Suprapubic skin (tissue), 4 donors: ENCODE data around the gene TMTC2.

Source experiments
- CTCF ChIP-seq, 2 donors: fragments of 200-600 bp in 1 of 2; fragments of 450-650 bp in 1 of 2; sonication (generic) in 1 of 2; IDR thresholded peaks; one replicate each; pipeline ENCODE4 v1.5.1; 2016 to 2019; ENCODE audit warnings: antibody characterized with exemption in 2 of 2, mild to moderate bottlenecking in 1 of 2, moderate library complexity in 1 of 2
- POLR2A ChIP-seq, 2 donors: fragments of 450-650 bp; IDR thresholded peaks; one replicate each; pipeline ENCODE4 v1.6.1; 2017; ENCODE audit warnings: antibody characterized with exemption in 2 of 2, mild to moderate bottlenecking in 2 of 2, moderate library complexity in 2 of 2
- POLR2AphosphoS5 ChIP-seq, 3 donors: sonication (generic); formaldehyde crosslinking; IDR thresholded peaks; one replicate each; pipeline ENCODE4 v1.6.1; 2017; ENCODE audit warnings: antibody characterized with exemption in 3 of 3

GRCh38 chr12:82873309-82873708 lies 186.6 kb downstream of the TMTC2 start:
- TF ChIP-seq CTCF (IDR thresholded peaks at IDR 0.05), result no peak
- TF ChIP-seq POLR2A (IDR thresholded peaks at IDR 0.05), result no peak
- TF ChIP-seq POLR2AphosphoS5 (IDR thresholded peaks at IDR 0.05), result no peak
